Measurements from ENCODE around the gene IDI2.

The IDI2 gene

DNA sequence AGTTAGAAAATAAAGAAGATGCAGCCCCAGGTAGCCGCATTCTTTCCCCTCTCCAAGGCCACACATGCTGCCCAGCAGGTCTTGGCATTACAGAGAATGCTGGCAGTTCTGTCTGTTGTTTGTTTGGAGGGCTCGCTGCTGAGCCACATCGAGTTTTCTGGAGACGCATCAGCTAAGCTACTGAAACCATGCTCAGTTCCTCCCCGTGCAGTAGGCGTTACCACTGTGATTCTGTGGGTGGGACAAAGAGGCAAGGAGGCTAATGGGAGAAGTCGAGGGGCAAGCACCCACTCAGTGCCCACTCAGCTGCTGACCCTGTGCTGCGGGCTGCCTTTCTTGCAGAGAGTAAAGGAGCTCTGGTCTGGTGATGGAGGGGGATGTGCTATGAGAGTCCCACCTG, 52.9 kb downstream of the IDI2 start:
- Histone ChIP-seq H3K18ac (ENCODE audit: low read length) (no peak overlapping the region), H3K14ac (ENCODE audit: low read length) (no peak overlapping the region), H3K4me2 (ENCODE audit: low read length) (no peak overlapping the region), H2AFZ (ENCODE audit: insufficient read depth, low read length, poor library complexity) (no peak overlapping the region), H3K9me3 (ENCODE audit: insufficient read depth, low read depth, low read length) (peaks cover 15% of the 10 kb centered on the region), H2BK120ac (ENCODE audit: insufficient read depth, low read length, poor library complexity) (no peak overlapping the region), H4K12ac (ENCODE audit: low read depth, low read length) (no peak overlapping the region), H3K27ac (ENCODE audit: low read depth, low read length) (no peak overlapping the region), H3K23ac (ENCODE audit: low read length) (no peak overlapping the region), H4K91ac (ENCODE audit: low read depth, low read length) (no peak overlapping the region), H3K79me2 (ENCODE audit: control insufficient read depth, insufficient read depth, low read length, poor library complexity) (no peaks in the 10 kb centered on the region), H3K79me1 (ENCODE audit: low read length) (no peaks in the 10 kb centered on the region), H3K4me1 (ENCODE audit: control insufficient read depth in 1 of 2, insufficient read depth in 2 of 2, low read length in 2 of 2) (no peaks in the 10 kb centered on the region), H3K27me3 (ENCODE audit: insufficient read depth, low read length) (no peaks in the 10 kb centered on the region), H2BK12ac (ENCODE audit: low read length) (no peak overlapping the region), H3K36me3 (ENCODE audit: control insufficient read depth in 1 of 2, insufficient read depth in 2 of 2, low read length in 2 of 2) (peaks cover 0 to 3% of the 10 kb centered on the region in 2 experiments), H3K4me3 (ENCODE audit: low read depth, low read length) (no peak overlapping the region), H2AK5ac (ENCODE audit: low read length) (no peak overlapping the region), H3K4ac (ENCODE audit: low read depth, low read length) (no peak overlapping the region), H4K8ac (ENCODE audit: low read depth, low read length) (no peak overlapping the region), H3K9ac (ENCODE audit: low read length) (no peak overlapping the region), H2BK5ac (ENCODE audit: low read depth, low read length, poor library complexity) (no peak overlapping the region)
- no peak for DNase-seq
- WGBS (ENCODE audit: extremely low coverage, insufficient coverage, insufficient read length): no CpG with 5 or more reads among the region's 8 CpGs

DNA sequence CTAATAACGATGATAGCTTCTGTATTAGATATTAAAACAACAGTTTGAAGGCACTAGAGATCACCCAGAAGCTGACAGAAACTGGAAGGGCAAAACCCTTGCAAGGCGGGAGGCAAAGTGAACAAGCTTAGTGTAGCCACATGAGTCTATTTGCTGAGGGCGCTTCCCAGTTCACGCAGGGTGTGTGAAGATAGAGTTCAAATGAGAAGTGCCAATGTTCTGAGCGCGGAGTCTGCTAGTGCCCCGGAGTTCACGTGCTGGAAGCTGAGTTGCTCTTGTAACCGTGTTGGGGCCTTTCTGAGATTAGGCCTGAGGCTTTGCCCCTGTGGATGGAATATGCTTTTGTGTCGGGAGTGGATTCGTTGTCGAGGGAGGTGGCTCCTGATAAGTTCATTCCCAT, 54.0 kb downstream of the IDI2 start:
- H3K18ac ChIP-seq (ENCODE audit: low read length): no peak overlapping the region
- no peaks in the 10 kb centered on the region for H3K79me2 ChIP-seq (ENCODE audit: control insufficient read depth, insufficient read depth, low read length, poor library complexity)
- H2AFZ ChIP-seq (ENCODE audit: insufficient read depth, low read length, poor library complexity): no peak overlapping the region
- no peak overlapping the region for H3K27ac ChIP-seq (ENCODE audit: low read depth, low read length)
- H3K36me3 ChIP-seq (ENCODE audit: control insufficient read depth in 1 of 2, insufficient read depth in 2 of 2, low read length in 2 of 2): peaks cover 0 to under 1% of the 10 kb centered on the region in 2 experiments
- H3K14ac ChIP-seq (ENCODE audit: low read length): no peak overlapping the region
- H3K79me1 ChIP-seq (ENCODE audit: low read length): no peaks in the 10 kb centered on the region
- H3K4ac ChIP-seq (ENCODE audit: low read depth, low read length): no peak overlapping the region
- no peak overlapping the region for H3K23ac ChIP-seq (ENCODE audit: low read length)
- no peak overlapping the region for H3K9ac ChIP-seq (ENCODE audit: low read length)
- H2BK5ac ChIP-seq (ENCODE audit: low read depth, low read length, poor library complexity): no peak overlapping the region
- H3K9me3 ChIP-seq (ENCODE audit: insufficient read depth, low read depth, low read length): peaks cover 13% of the 10 kb centered on the region
- H3K4me2 ChIP-seq (ENCODE audit: low read length): no peak overlapping the region
- no peak overlapping the region for H4K91ac ChIP-seq (ENCODE audit: low read depth, low read length)
- H3K27me3 ChIP-seq (ENCODE audit: insufficient read depth, low read length): no peaks in the 10 kb centered on the region
- no peak overlapping the region for H2BK120ac ChIP-seq (ENCODE audit: insufficient read depth, low read length, poor library complexity)
- H4K8ac ChIP-seq (ENCODE audit: low read depth, low read length): no peak overlapping the region
- no peak overlapping the region for H4K12ac ChIP-seq (ENCODE audit: low read depth, low read length)
- H3K4me3 ChIP-seq (ENCODE audit: low read depth, low read length): no peak overlapping the region
- no peak overlapping the region for H2AK5ac ChIP-seq (ENCODE audit: low read length)
- no peak for DNase-seq
- no CpG with 5 or more reads among the region's 12 CpGs for WGBS (ENCODE audit: extremely low coverage, insufficient coverage, insufficient read length)
- no peaks in the 10 kb centered on the region for H3K4me1 ChIP-seq (ENCODE audit: control insufficient read depth in 1 of 2, insufficient read depth in 2 of 2, low read length in 2 of 2)
- no peak overlapping the region for H2BK12ac ChIP-seq (ENCODE audit: low read length)

- Histone ChIP-seq H2BK120ac (ENCODE audit: insufficient read depth, low read length, poor library complexity) (no peak overlapping the region), H3K9ac (ENCODE audit: low read length) (no peak overlapping the region), H2AFZ (ENCODE audit: insufficient read depth, low read length, poor library complexity) (no peak overlapping the region), H2AK5ac (ENCODE audit: low read length) (no peak overlapping the region), H3K79me2 (ENCODE audit: control insufficient read depth, insufficient read depth, low read length, poor library complexity) (no peaks in the 10 kb centered on the region), H3K27ac (ENCODE audit: low read depth, low read length) (no peak overlapping the region), H3K27me3 (ENCODE audit: insufficient read depth, low read length) (no peaks in the 10 kb centered on the region), H4K8ac (ENCODE audit: low read depth, low read length) (no peak overlapping the region), H3K23ac (ENCODE audit: low read length) (no peak overlapping the region), H3K18ac (ENCODE audit: low read length) (no peak overlapping the region), H2BK5ac (ENCODE audit: low read depth, low read length, poor library complexity) (no peak overlapping the region), H3K14ac (ENCODE audit: low read length) (no peak overlapping the region), H4K12ac (ENCODE audit: low read depth, low read length) (no peak overlapping the region), H4K91ac (ENCODE audit: low read depth, low read length) (no peak overlapping the region), H2BK12ac (ENCODE audit: low read length) (no peak overlapping the region), H3K9me3 (ENCODE audit: insufficient read depth, low read depth, low read length) (peaks cover 8% of the 10 kb centered on the region), H3K4me3 (ENCODE audit: low read depth, low read length) (no peak overlapping the region), H3K79me1 (ENCODE audit: low read length) (no peaks in the 10 kb centered on the region), H3K4me1 (ENCODE audit: control insufficient read depth in 1 of 2, insufficient read depth in 2 of 2, low read length in 2 of 2) (no peaks in the 10 kb centered on the region), H3K4me2 (ENCODE audit: low read length) (no peak overlapping the region), H3K4ac (ENCODE audit: low read depth, low read length) (no peak overlapping the region), H3K36me3 (ENCODE audit: control insufficient read depth in 1 of 2, insufficient read depth in 2 of 2, low read length in 2 of 2) (no peaks in the 10 kb centered on the region)
- no CpG with 5 or more reads among the region's 4 CpGs for WGBS (ENCODE audit: extremely low coverage, insufficient coverage, insufficient read length)
- DNase-seq: no peak
These were observed 54.5 kb downstream of the IDI2 start for GRCh38 chr10:971150-971542.

- Histone ChIP-seq H3K4me1 (ENCODE audit: control insufficient read depth in 1 of 2, insufficient read depth in 2 of 2, low read length in 2 of 2) (no peaks in the 10 kb centered on the region), H3K36me3 (ENCODE audit: control insufficient read depth in 1 of 2, insufficient read depth in 2 of 2, low read length in 2 of 2) (no peaks in the 10 kb centered on the region), H3K9me3 (ENCODE audit: insufficient read depth, low read depth, low read length) (peaks cover 5% of the 10 kb centered on the region), H3K23ac (ENCODE audit: low read length) (no peak overlapping the region), H3K4me2 (ENCODE audit: low read length) (no peak overlapping the region), H2AK5ac (ENCODE audit: low read length) (no peak overlapping the region), H4K12ac (ENCODE audit: low read depth, low read length) (no peak overlapping the region), H3K9ac (ENCODE audit: low read length) (no peak overlapping the region), H3K4ac (ENCODE audit: low read depth, low read length) (no peak overlapping the region), H3K27me3 (ENCODE audit: insufficient read depth, low read length) (no peaks in the 10 kb centered on the region), H3K79me1 (ENCODE audit: low read length) (no peaks in the 10 kb centered on the region), H2AFZ (ENCODE audit: insufficient read depth, low read length, poor library complexity) (no peak overlapping the region), H4K91ac (ENCODE audit: low read depth, low read length) (no peak overlapping the region), H4K8ac (ENCODE audit: low read depth, low read length) (no peak overlapping the region), H3K27ac (ENCODE audit: low read depth, low read length) (no peak overlapping the region), H3K79me2 (ENCODE audit: control insufficient read depth, insufficient read depth, low read length, poor library complexity) (no peaks in the 10 kb centered on the region), H3K18ac (ENCODE audit: low read length) (no peak overlapping the region), H2BK12ac (ENCODE audit: low read length) (no peak overlapping the region), H2BK120ac (ENCODE audit: insufficient read depth, low read length, poor library complexity) (no peak overlapping the region), H2BK5ac (ENCODE audit: low read depth, low read length, poor library complexity) (no peak overlapping the region), H3K14ac (ENCODE audit: low read length) (no peak overlapping the region), H3K4me3 (ENCODE audit: low read depth, low read length) (no peak overlapping the region)
- DNase-seq: no peak
- no CpG with 5 or more reads among the region's 14 CpGs for WGBS (ENCODE audit: extremely low coverage, insufficient coverage, insufficient read length)
These were observed 55.1 kb downstream of the IDI2 start for GRCh38 chr10:970311-971149.

All from trophoblast cell (in vitro differentiated cells and primary cell).